Thymus (tissue), 11 donors: ENCODE data around the gene ACTL10. TPM values are rescaled to one million over a fixed set of nuclear protein-coding genes. Genes with fewer than 3 reads are reported as not detected.
A peak's percentile ranks its signal among the peaks of the same experiment; 100 is the strongest.

Source experiments
- DNase-seq, 9 donors: peaks; one replicate each; pipeline ENCODE4 v3.0.0-alpha.2; 2013; ENCODE audit warnings: low spot score in 9 of 9, low read depth in 6 of 9, missing footprints in 1 of 9
- H3K27ac ChIP-seq, 2 donors: one replicate each; pipeline ENCODE4 v1.5.1; 2013; ENCODE audit warnings: control low read depth in 1 of 2, low read depth in 1 of 2, low read length in 1 of 2, mild to moderate bottlenecking in 1 of 2, moderate library complexity in 1 of 2
- H3K27me3 ChIP-seq, 2 donors: one replicate each; pipeline ENCODE4 v1.5.1; 2013; ENCODE audit warnings: low read length in 1 of 2; ENCODE audit not compliant: control insufficient read depth in 2 of 2, insufficient read depth in 1 of 2
- H3K36me3 ChIP-seq, 2 donors: one replicate each; pipeline ENCODE4 v1.5.1; 2013; ENCODE audit warnings: low read length in 1 of 2, mild to moderate bottlenecking in 1 of 2, moderate library complexity in 1 of 2; ENCODE audit not compliant: control insufficient read depth in 2 of 2, insufficient read depth in 2 of 2
- H3K4me1 ChIP-seq, 2 donors: one replicate each; pipeline ENCODE4 v1.5.1; 2013; ENCODE audit warnings: low read length in 2 of 2; ENCODE audit not compliant: control insufficient read depth in 2 of 2, insufficient read depth in 2 of 2
- H3K4me3 ChIP-seq, 2 donors: one replicate each; pipeline ENCODE4 v1.5.1; 2013; ENCODE audit warnings: low read length in 2 of 2, control low read depth in 1 of 2, mild to moderate bottlenecking in 1 of 2
- H3K9me3 ChIP-seq, 2 donors: one replicate each; pipeline ENCODE4 v1.5.1; 2013; ENCODE audit warnings: low read length in 1 of 2, mild to moderate bottlenecking in 1 of 2; ENCODE audit not compliant: control insufficient read depth in 2 of 2, insufficient read depth in 1 of 2
- WGBS: extraction: QIAGEN DNeasy Blood & Tissue Kit; methylation state at CpG from one replicate; pipeline ENCODE4 v1.1.7; 2013; 5-methylcytosine and 5-hydroxymethylcytosine counted together
- polyA plus RNA-seq: library from polyadenylated mRNA; stranded (reverse); fragments of 200-250 nt; gene quantifications from one replicate; pipeline ENCODE4 v1.2.3, GENCODE V29; 2013
- total RNA-seq: library from RNA; stranded (reverse); fragments of 120-200 nt; gene quantifications from one replicate; pipeline ENCODE4 v1.2.4, GENCODE V29; 2013
- donor health status: healthy.

ACTL10 gene
- total and polyA plus RNA-seq, 2 donors: 1.2 to 2.8 TPM

DNA sequence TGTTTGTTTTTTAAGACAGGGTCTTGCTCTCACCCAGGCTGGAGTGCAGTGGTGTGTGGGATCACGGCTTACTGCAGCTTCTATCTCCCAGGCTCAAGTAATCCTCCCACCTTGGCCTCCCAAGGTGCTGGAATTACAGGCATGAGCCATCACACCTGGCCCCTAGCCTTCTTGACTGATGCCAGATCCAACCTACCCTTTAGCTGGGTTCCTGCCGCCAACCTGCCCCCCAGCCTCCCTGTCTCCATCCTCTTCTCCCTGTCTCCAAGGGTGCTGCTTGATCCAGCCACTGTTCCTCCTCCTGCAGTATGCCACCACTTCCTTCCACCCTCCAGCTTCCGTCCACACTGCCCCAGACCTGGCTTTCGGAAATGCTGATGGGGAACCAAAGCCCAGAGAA lies 7.8 kb upstream of the ACTL10 start:
- no peak for DNase-seq
- WGBS: 98% methylated on average over 4 of the region's 4 CpGs

DNA sequence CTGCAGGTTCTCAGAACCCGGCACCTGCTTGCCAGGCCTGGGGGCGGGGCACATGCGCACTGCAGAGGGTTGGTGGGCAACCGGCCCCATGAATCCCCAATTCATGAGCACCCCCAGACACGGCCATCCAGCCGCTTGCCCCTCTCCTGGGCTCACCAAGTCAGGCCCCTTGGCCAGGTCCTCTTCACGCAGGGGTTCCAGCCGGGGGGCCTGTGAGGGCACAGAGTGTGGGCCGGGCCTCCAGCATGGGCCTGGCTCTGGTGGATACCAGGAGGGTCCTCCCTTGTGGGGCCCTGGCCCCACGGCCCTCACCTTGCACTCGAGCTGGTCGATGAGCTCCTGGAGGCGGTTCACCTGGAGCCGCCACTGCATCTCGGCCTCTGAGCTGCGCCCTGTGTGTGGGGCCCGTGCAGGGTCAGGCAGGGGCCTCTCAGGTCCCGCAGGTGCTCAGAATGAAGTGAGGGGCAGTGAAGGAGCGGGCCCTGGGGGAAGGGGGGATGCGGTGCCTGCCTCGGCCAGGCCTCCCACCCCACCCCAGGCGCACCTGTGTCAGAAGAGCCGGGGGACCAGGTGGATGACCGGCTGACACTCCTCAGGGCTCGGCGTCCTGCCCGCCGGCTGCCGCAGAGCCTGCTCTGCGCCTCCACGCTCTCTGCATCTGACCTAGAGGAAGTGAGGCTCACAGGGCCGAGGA lies 7.3 kb upstream of the ACTL10 start:
- peaks cover 0 to 9% of the 10 kb centered on the region in 2 donors for H3K36me3 ChIP-seq
- H3K4me1 ChIP-seq: peaks cover 0 to 17% of the 10 kb centered on the region in 2 donors
- 98% methylated on average over 32 of the region's 32 CpGs for WGBS
- no peak for DNase-seq
- no peak overlapping the region for H3K27ac ChIP-seq
- H3K9me3 ChIP-seq: peaks cover 0 to 4% of the 10 kb centered on the region in 2 donors
- H3K4me3 ChIP-seq: no peak overlapping the region
- peaks cover 0 to under 1% of the 10 kb centered on the region in 2 donors for H3K27me3 ChIP-seq

More for the DNA sequence above, 7.8 kb upstream of the ACTL10 start:
- Histone ChIP-seq H3K4me1 (peaks cover 0 to 12% of the 10 kb centered on the region in 2 donors), H3K27ac (no peak overlapping the region), H3K27me3 (no peaks in the 10 kb centered on the region), H3K4me3 (no peak overlapping the region), H3K9me3 (peaks cover 0 to 4% of the 10 kb centered on the region in 2 donors), H3K36me3 (peaks cover 0 to 9% of the 10 kb centered on the region in 2 donors)

DNA sequence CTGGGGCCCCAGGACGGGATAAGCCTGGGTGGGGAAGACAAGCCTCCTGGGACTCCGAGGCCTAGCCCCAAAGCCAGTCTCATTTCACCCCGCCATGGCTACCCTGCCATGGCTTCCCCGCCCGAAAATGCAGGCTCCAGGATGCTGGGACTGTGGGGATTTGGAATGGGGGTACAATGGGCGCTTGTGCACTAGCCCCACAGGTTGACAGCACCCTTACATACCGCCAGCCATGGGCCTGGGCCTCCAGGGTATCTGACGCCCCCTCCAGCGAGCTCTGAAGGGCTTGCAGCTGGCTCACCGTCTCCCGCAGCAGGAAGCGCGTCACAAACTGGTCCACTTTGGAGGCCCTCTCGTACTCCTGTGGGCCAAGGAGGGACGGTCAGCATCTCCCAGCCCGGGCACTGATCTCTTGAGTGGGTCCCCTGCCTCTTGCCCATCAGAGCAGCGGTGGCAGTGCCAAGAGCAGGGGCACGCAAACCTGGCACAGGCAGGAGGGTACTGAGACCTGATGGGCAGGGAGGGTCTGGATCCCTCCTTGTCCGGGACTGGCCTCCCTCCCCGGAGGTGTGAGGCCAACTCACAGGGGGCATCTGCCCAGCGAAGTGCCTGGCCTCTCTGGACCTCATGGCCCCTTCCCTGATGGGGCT lies 6.6 kb upstream of the ACTL10 start:
- no peak overlapping the region for H3K4me3 ChIP-seq
- peaks cover 0 to 20% of the 10 kb centered on the region in 2 donors for H3K4me1 ChIP-seq
- H3K27ac ChIP-seq: no peak overlapping the region
- DNase-seq: no peak
- peaks cover 0 to 9% of the 10 kb centered on the region in 2 donors for H3K36me3 ChIP-seq
- H3K9me3 ChIP-seq: peaks cover 0 to 4% of the 10 kb centered on the region in 2 donors
- WGBS: 95% methylated on average over 21 of the region's 21 CpGs
- peaks cover 0 to 2% of the 10 kb centered on the region in 2 donors for H3K27me3 ChIP-seq

DNA sequence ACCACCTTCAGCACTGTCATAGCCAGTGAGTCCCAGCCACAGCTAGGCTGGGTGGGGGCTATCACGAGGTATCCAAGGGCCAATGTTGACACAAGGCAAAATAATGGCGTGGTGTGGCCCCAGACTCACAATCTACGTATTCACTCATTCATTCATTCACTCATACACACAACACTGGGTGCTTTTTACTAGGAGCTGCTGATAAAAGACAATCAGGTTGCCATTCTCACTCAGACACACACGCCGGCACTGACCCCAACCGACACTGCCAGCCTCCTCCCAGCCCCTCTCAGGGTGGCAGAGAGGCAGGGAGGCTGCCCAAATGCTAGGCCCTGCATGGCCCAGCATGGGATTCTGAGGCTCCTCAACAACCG lies 6.1 kb upstream of the ACTL10 start:
- DNase-seq: no peak
- peaks cover 0 to 9% of the 10 kb centered on the region in 2 donors for H3K36me3 ChIP-seq
- WGBS: 97% methylated on average over 7 of the region's 7 CpGs

DNA sequence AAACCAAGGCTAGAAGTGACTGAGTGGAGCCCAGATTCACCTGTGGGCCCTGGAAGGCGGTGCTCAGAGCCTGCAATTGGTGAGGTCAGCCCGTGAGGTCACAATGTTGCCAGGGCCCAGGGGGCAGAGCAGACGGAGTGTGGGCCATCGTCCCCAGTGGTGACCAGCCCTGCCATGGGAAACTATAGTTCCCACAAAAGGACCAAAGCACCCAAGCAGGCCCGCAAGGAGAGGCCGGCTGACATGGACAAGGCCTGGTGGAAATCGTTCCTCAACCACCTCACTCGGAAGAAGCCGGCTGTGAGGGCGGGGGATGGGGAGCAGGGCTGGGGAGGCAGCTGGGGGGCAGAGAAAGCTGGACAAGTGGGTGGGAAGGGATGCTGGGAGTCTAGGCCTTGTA lies 4.6 kb upstream of the ACTL10 start, which contains the start of gene C20orf144:
Gene C20orf144 (plus strand): TSS at position 156 of the 400 bp plus-strand sequence. CDS start 19 bp downstream, at position 175.
- Histone ChIP-seq H3K36me3 (peaks cover 0 to 9% of the 10 kb centered on the region in 2 donors), H3K27me3 (peaks cover 3 to 19% of the 10 kb centered on the region in 2 donors), H3K4me3 (peak within 1 kb of the TSS; percentile 65 to 78), H3K9me3 (peaks cover 0 to 4% of the 10 kb centered on the region in 2 donors), H3K27ac (peak within 1 kb of the TSS; percentile 77 to 91), H3K4me1 (peaks cover 0 to 31% of the 10 kb centered on the region in 2 donors)
- 98% methylated on average over 10 of the region's 10 CpGs for WGBS
- DNase-seq: no peak

More for the DNA sequence above, 6.1 kb upstream of the ACTL10 start:
- peaks cover 0 to 20% of the 10 kb centered on the region in 2 donors for H3K4me1 ChIP-seq
- no peak overlapping the region for H3K4me3 ChIP-seq
- no peak overlapping the region for H3K27ac ChIP-seq
- peaks cover 0 to 4% of the 10 kb centered on the region in 2 donors for H3K27me3 ChIP-seq
- peaks cover 0 to 4% of the 10 kb centered on the region in 2 donors for H3K9me3 ChIP-seq

DNA sequence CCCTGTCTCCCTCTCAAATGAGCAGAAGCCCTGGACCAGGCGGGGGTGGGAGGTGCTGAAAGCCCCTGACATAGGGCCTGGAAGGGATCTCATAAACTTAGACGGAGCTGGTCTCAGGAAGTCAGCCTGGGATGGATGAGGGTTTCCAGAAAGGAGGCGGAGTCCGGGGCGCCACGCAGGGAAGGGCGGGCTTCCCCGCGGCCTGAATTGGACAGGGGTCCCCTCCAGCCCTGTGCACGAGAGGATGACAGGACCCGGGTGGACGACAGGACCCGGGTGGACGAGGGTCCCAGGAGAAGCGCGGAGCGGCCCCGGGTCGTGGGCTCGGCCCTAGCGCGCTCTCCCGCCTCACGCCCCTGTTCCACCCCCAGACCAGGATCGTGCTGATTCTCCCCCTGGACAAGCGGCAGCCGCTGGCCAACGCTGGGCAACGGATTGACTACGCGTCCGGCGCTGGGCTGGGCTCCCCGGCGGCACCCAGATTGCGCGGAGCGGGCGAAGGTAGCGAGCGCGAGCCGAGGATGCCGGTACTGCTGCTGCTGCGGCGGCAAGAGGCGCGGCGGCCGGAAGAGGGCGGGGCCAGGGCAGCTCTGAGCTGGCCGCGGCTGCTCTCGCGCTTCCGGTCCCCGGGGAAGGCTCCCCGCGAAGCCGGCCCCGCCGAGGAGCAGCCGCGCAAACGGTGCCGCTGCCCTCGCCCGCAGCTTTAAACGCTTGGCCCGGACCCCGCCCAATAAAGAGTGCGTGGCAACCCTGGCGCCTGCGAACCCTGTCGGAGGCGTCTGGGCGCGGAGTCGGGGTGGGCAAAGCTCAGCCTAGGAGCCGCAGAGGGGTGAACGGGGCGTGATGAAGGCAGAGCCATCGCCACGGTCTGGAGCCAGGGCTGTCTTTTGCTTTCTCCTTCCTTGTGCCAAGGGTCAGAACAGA lies 3.3 kb upstream of the ACTL10 start:
- Histone ChIP-seq H3K4me3 (peak overlapping the region; percentile 65 to 78), H3K4me1 (peaks cover 5 to 41% of the 10 kb centered on the region in 2 donors), H3K36me3 (peaks cover 0 to 5% of the 10 kb centered on the region in 2 donors), H3K27ac (peak overlapping the region; percentile 85 to 91), H3K27me3 (peaks cover 3 to 31% of the 10 kb centered on the region in 2 donors), H3K9me3 (peaks cover 0 to 10% of the 10 kb centered on the region in 2 donors)
- DNase-seq: peak in 5 of 9 donors; percentile 70 to 90 (median 83)
- WGBS: 2% methylated on average over 84 of the region's 84 CpGs

DNA sequence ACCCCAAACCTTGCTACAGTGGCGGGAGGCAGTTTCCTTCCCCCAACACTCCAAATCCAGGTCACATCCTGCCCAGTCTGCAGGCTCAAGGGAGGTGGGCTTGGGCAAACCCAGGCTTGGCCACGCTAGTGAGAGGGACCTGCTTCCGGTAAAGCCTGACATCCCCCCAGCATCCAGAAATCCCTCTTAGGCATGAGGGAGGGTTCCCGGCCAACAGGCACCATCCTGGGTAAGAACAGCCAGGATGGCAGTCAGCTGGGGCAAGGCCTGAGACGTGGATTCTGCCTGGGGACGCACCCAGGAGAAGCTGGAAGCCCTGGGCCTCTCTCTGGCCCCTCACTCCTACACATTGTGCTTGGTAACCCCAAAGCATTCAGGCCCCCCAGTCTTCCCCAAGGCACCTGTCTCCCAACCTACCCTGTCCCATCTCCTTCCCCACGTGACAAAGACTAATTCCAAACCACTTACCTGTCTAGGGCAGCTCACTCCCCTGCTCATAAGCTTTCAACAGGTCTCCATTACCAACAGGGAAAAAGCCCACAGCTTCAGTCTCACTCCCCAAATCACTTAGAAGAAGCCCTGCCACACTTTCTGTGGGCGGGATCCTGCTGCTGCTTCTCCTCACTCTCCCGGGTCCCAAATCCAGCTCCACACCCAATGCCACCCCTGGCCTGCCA lies 2.5 kb upstream of the ACTL10 start:
- Histone ChIP-seq H3K9me3 (peaks cover 0 to 10% of the 10 kb centered on the region in 2 donors), H3K27me3 (peaks cover 3 to 31% of the 10 kb centered on the region in 2 donors), H3K4me1 (peaks cover 5 to 43% of the 10 kb centered on the region in 2 donors), H3K4me3 (peak overlapping the region; percentile 65 to 78), H3K27ac (peak overlapping the region; percentile 85 to 91), H3K36me3 (peaks cover 0 to 3% of the 10 kb centered on the region in 2 donors)
- WGBS: 72% methylated on average over 9 of the region's 9 CpGs
- no peak for DNase-seq

DNA sequence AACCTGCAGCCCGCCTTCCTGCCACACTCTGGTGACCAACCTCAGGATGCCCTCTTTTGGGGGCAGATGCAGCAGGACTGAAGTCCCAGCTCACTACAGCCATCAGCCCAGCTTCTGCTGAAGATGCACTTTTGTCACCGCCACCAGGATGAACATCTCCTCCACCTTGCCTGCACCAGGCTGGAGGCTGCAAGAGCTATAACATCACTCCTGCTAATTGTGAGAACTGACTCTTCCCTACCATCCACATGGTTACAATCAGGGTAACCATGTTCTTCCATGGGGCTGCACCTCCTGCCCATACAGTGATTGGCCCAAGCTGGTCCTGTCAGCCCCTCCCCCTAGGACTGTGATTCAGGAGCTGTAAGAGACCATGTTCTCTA lies 2.0 kb upstream of the ACTL10 start:
- DNase-seq: no peak
- H3K4me1 ChIP-seq: peaks cover 5 to 43% of the 10 kb centered on the region in 2 donors
- H3K9me3 ChIP-seq: peaks cover 0 to 10% of the 10 kb centered on the region in 2 donors
- H3K36me3 ChIP-seq: peaks cover 0 to 3% of the 10 kb centered on the region in 2 donors
- H3K27ac ChIP-seq: no peak overlapping the region
- H3K27me3 ChIP-seq: peaks cover 3 to 31% of the 10 kb centered on the region in 2 donors
- H3K4me3 ChIP-seq: no peak overlapping the region
- WGBS: 98% methylated on average over 2 of the region's 2 CpGs
